H1 (cell line): ENCODE data around the gene TINCR. TPM values are rescaled to one million over a fixed set of nuclear protein-coding genes. Genes with fewer than 3 reads are reported as not detected.

Source experiments
- CTCF ChIA-PET: fragments of 300-600 bp; sonication (Branson Sonifier 250); formaldehyde crosslinking; loops from one replicate; lab custom pipeline; 2021; ENCODE audit not compliant: partially characterized antibody; lab: Charles Lee
- POLR2A ChIA-PET: fragments of 300-600 bp; sonication (Branson Sonifier 250); formaldehyde crosslinking; loops from one replicate; lab custom pipeline; 2021; ENCODE audit warnings: inconsistent platforms; ENCODE audit not compliant: partially characterized antibody; lab: Charles Lee
- DNase-seq, 2 experiments: peaks; one replicate each; pipeline versions ENCODE4 v3.0.0 to v3.0.0-alpha.2; 2010 to 2022; ENCODE audit warnings: low spot score in 2 of 2, low read depth in 1 of 2, mixed read lengths in 1 of 2
- FAIRE-seq: peaks from 2 replicates; lab custom pipeline; 2011; peaks lifted over from hg19 to GRCh38; lab: Jason Lieb, UNC
- H2AFZ ChIP-seq: 2 replicates; pipeline ENCODE4 v1.8.1; 2012; ENCODE audit warnings: low read length, inconsistent platforms
- H2AK5ac ChIP-seq: 2 replicates; pipeline ENCODE4 v1.6.1; 2013; ENCODE audit warnings: low read depth, low read length
- H2BK120ac ChIP-seq: replicated peaks from 2 replicates; pipeline ENCODE3; 2013; ENCODE audit warnings: low read depth, low read length, inconsistent platforms
- H2BK12ac ChIP-seq: 2 replicates; pipeline ENCODE4 v1.6.1; 2013; ENCODE audit warnings: low read depth, low read length
- H2BK15ac ChIP-seq: 2 replicates; pipeline ENCODE4 v1.6.1; 2013; ENCODE audit warnings: low read length
- H2BK20ac ChIP-seq: 2 replicates; pipeline ENCODE4 v1.6.1; 2013; ENCODE audit warnings: low read length
- H2BK5ac ChIP-seq: 2 replicates; pipeline ENCODE4 v1.6.1; 2013; ENCODE audit warnings: low read depth, low read length
- H3K14ac ChIP-seq: 2 replicates; pipeline ENCODE4 v1.6.1; 2013; ENCODE audit warnings: inconsistent platforms; ENCODE audit not compliant: insufficient read length
- H3K18ac ChIP-seq: 2 replicates; pipeline ENCODE4 v1.6.1; 2013; ENCODE audit warnings: low read length; ENCODE audit errors: extremely low read depth
- H3K23ac ChIP-seq: 2 replicates; pipeline ENCODE4 v1.6.1; 2013; ENCODE audit warnings: inconsistent platforms; ENCODE audit not compliant: insufficient read length
- H3K23me2 ChIP-seq: 2 replicates; pipeline ENCODE4 v1.6.1; 2013; ENCODE audit warnings: low read depth, low read length
- H3K27ac ChIP-seq: 2 replicates; pipeline ENCODE4 v1.6.1; 2011; ENCODE audit warnings: low read depth, low read length, inconsistent platforms
- H3K27me3 ChIP-seq, 4 experiments: replicated peaks in 1 of 4; 1 replicate in 1 of 4; 2 replicates in 3 of 4; pipeline versions ENCODE4 v1.6.1 to v1.8.1; 2011 to 2013; ENCODE audit warnings: low read length in 3 of 4, mild to moderate bottlenecking in 3 of 4, inconsistent platforms in 2 of 4, mixed read lengths in 2 of 4, moderate library complexity in 1 of 4; ENCODE audit not compliant: control insufficient read depth in 3 of 4, insufficient read depth in 3 of 4; ENCODE audit errors: extremely low read depth in 1 of 4
- H3K36me3 ChIP-seq, 4 experiments: 2 replicates each; pipeline versions ENCODE4 v1.6.1 to v1.8.1; 2011 to 2013; ENCODE audit warnings: mild to moderate bottlenecking in 4 of 4, low read length in 3 of 4, moderate library complexity in 2 of 4, control low read depth in 1 of 4, inconsistent platforms in 1 of 4; ENCODE audit not compliant: insufficient read depth in 4 of 4, control insufficient read depth in 2 of 4
- H3K4ac ChIP-seq: replicated peaks from 2 replicates; pipeline ENCODE3; 2013; ENCODE audit warnings: low read length, low read depth, mixed read lengths, inconsistent platforms; ENCODE audit not compliant: insufficient read length
- H3K4me1 ChIP-seq, 4 experiments: replicated peaks in 1 of 4; 1 replicate in 1 of 4; 2 replicates in 3 of 4; pipeline versions ENCODE4 v1.6.1 to v1.8.1; 2011 to 2013; ENCODE audit warnings: low read length in 3 of 4, inconsistent platforms in 2 of 4, mixed read lengths in 1 of 4; ENCODE audit not compliant: insufficient read depth in 4 of 4, control insufficient read depth in 3 of 4
- H3K4me2 ChIP-seq, 2 experiments: 2 replicates each; pipeline versions ENCODE4 v1.6.1 to v1.8.1; 2011 to 2013; ENCODE audit warnings: low read depth in 2 of 2, low read length in 2 of 2, control low read depth in 1 of 2, inconsistent platforms in 1 of 2, mild to moderate bottlenecking in 1 of 2; ENCODE audit not compliant: insufficient read depth in 1 of 2
- H3K4me3 ChIP-seq, 4 experiments: fragments of 200-600, 300-600 bp in 1 of 4; sonication (generic), shearing (Covaris generic), sonication (Bioruptor Twin) in 1 of 4; 2 replicates each; pipeline versions ENCODE4 v1.5.1 to v1.8.1; 2011 to 2016; ENCODE audit warnings: low read length in 4 of 4, low read depth in 3 of 4, control low read depth in 2 of 4, inconsistent platforms in 2 of 4, mild to moderate bottlenecking in 2 of 4, mixed read lengths in 1 of 4, moderate library complexity in 1 of 4; ENCODE audit not compliant: insufficient read depth in 2 of 4; ENCODE audit errors: extremely low read depth in 1 of 4
- H3K56ac ChIP-seq: replicated peaks from 2 replicates; pipeline ENCODE3; 2013; ENCODE audit warnings: low read depth, mild to moderate bottlenecking, mixed read lengths, low read length, inconsistent platforms; ENCODE audit not compliant: insufficient read length
- H3K79me1 ChIP-seq: 2 replicates; pipeline ENCODE4 v1.6.1; 2013; ENCODE audit warnings: low read depth, low read length, control low read depth
- H3K79me2 ChIP-seq, 2 experiments: 2 replicates each; pipeline versions ENCODE4 v1.6.1 to v1.8.1; 2012 to 2013; ENCODE audit warnings: low read length in 2 of 2, mild to moderate bottlenecking in 2 of 2, inconsistent platforms in 1 of 2; ENCODE audit not compliant: insufficient read depth in 2 of 2, control insufficient read depth in 1 of 2
- H3K9ac ChIP-seq, 4 experiments: replicated peaks in 1 of 4; 1 replicate in 1 of 4; 2 replicates in 3 of 4; pipeline versions ENCODE4 v1.6.1 to v1.8.1; 2011 to 2013; ENCODE audit warnings: low read depth in 3 of 4, low read length in 3 of 4, control low read depth in 2 of 4, mild to moderate bottlenecking in 2 of 4, moderate library complexity in 2 of 4, inconsistent platforms in 1 of 4; ENCODE audit errors: extremely low read depth in 1 of 4
- H3K9me3 ChIP-seq, 2 experiments: 2 replicates each; pipeline versions ENCODE4 v1.6.1 to v1.8.1; 2012 to 2013; ENCODE audit warnings: mild to moderate bottlenecking in 2 of 2, moderate library complexity in 2 of 2, control low read depth in 1 of 2, inconsistent platforms in 1 of 2, low read depth in 1 of 2, low read length in 1 of 2, mixed read lengths in 1 of 2; ENCODE audit not compliant: insufficient read depth in 2 of 2
- H4K20me1 ChIP-seq, 2 experiments: replicated peaks in 1 of 2; 2 replicates each; pipeline versions ENCODE3 to v1.8.1; 2011 to 2013; ENCODE audit warnings: inconsistent platforms in 2 of 2, low read length in 2 of 2, mild to moderate bottlenecking in 1 of 2; ENCODE audit not compliant: insufficient read depth in 2 of 2, control insufficient read depth in 1 of 2
- H4K5ac ChIP-seq: 2 replicates; pipeline ENCODE4 v1.6.1; 2013; ENCODE audit warnings: low read length, low read depth, mixed read lengths, inconsistent platforms; ENCODE audit not compliant: insufficient read length
- H4K8ac ChIP-seq: 2 replicates; pipeline ENCODE4 v1.8.0; 2013; ENCODE audit warnings: mild to moderate bottlenecking, moderate library complexity, low read length, inconsistent platforms; ENCODE audit not compliant: insufficient read depth; ENCODE audit errors: extremely low read depth
- H4K91ac ChIP-seq: replicated peaks from 2 replicates; pipeline ENCODE3; 2013; ENCODE audit warnings: low read length, mixed read lengths, inconsistent platforms; ENCODE audit not compliant: insufficient read length
- CEBPB ChIP-seq: IDR thresholded peaks from 2 replicates; pipeline ENCODE4 v1.6.1; 2012; ENCODE audit warnings: low read depth, low read length
- CHD1 ChIP-seq: IDR thresholded peaks from 2 replicates; pipeline ENCODE4 v1.6.1; 2012; ENCODE audit warnings: low read depth, low read length, improper control_type of control experiment
- CHD2 ChIP-seq: IDR thresholded peaks from 2 replicates; pipeline ENCODE4 v1.6.1; 2012; ENCODE audit warnings: low read length, improper control_type of control experiment
- EZH2 ChIP-seq: fragments of 200-600 bp; sonication (generic); IDR thresholded peaks from 2 replicates; pipeline ENCODE4 v1.7.1; 2012; ENCODE audit warnings: low read depth, mild to moderate bottlenecking, moderate library complexity, low read length, inconsistent platforms; ENCODE audit not compliant: severe bottlenecking
- HDAC2 ChIP-seq, 2 experiments: fragments of 300-600 bp in 1 of 2; sonication (generic) in 1 of 2; IDR thresholded peaks; 2 replicates each; pipeline ENCODE4 v1.6.1; 2011 to 2012; ENCODE audit warnings: low read depth in 2 of 2, low read length in 2 of 2, mild to moderate bottlenecking in 2 of 2, moderate library complexity in 2 of 2, borderline replicate concordance in 1 of 2, inconsistent platforms in 1 of 2
- KDM1A ChIP-seq: fragments of 200-600, 300-600 bp; sonication (generic); IDR thresholded peaks from 2 replicates; pipeline ENCODE4 v1.7.1; 2016; ENCODE audit warnings: mild to moderate bottlenecking, low read length, borderline replicate concordance
- POLR2AphosphoS5 ChIP-seq: IDR thresholded peaks from 2 replicates; pipeline ENCODE4 v1.6.1; 2011; ENCODE audit warnings: low read depth, low read length
- POU5F1 ChIP-seq: IDR thresholded peaks from 2 replicates; pipeline ENCODE4 v1.6.1; 2011; ENCODE audit warnings: low read depth, mild to moderate bottlenecking, low read length, moderate library complexity
- RFX5 ChIP-seq: IDR thresholded peaks from 2 replicates; pipeline ENCODE4 v1.6.1; 2011; ENCODE audit warnings: low read depth, low read length, improper control_type of control experiment, borderline replicate concordance
- RNF2 ChIP-seq: fragments of 200-900, 300-1000 bp; sonication (generic); IDR thresholded peaks from 2 replicates; pipeline ENCODE4 v1.7.1; 2016; ENCODE audit warnings: borderline replicate concordance, low read depth, mild to moderate bottlenecking, antibody characterized with exemption, low read length; ENCODE audit not compliant: poor library complexity, severe bottlenecking; ENCODE audit errors: missing control alignments
- SP1 ChIP-seq: IDR thresholded peaks from 2 replicates; pipeline ENCODE4 v1.6.1; 2011; ENCODE audit warnings: low read depth, low read length
- TAF7 ChIP-seq: optimal IDR thresholded peaks from 2 replicates; pipeline ENCODE3; 2011; ENCODE audit warnings: low read depth, mild to moderate bottlenecking, inconsistent platforms, low read length, moderate library complexity, borderline replicate concordance
- USF2 ChIP-seq: IDR thresholded peaks from 2 replicates; pipeline ENCODE4 v1.6.1; 2011; ENCODE audit warnings: low read length, improper control_type of control experiment
- WGBS, 2 experiments: shearing (Covaris generic) in 1 of 2; methylation state at CpG; one replicate each; pipeline versions ENCODE4 v1.1.6 to v1.1.7; 2013 to 2015; ENCODE audit warnings: low lambda C conversion rate in 2 of 2, mixed read lengths in 2 of 2, inconsistent platforms in 1 of 2, low coverage in 1 of 2, missing lambda C conversion rate in 1 of 2; ENCODE audit not compliant: insufficient replicate concordance in 2 of 2, insufficient coverage in 1 of 2, insufficient read length in 1 of 2; ENCODE audit errors: extremely low coverage in 1 of 2, missing lambda C conversion rate in 1 of 2; 5-methylcytosine and 5-hydroxymethylcytosine counted together
- polyA plus RNA-seq, 7 experiments: library from polyadenylated mRNA; depleted of rRNA in 3 of 7; stranded (reverse) in 5 of 7; unstranded in 2 of 7; fragments of >200 nt in 5 of 7; fragments of 200-250 nt in 2 of 7; gene quantifications; 1 replicate in 5 of 7; 2 replicates in 1 of 7; 4 replicates in 1 of 7; pipeline versions ENCODE4 v1.2.1 to v1.2.3, GENCODE V29; 2011 to 2013; ENCODE audit warnings: missing spikeins in 2 of 7, mixed read lengths in 2 of 7
- total RNA-seq: library from RNA; stranded (reverse); fragmentation: NEBNext Ultra II Directional; extraction: Animal tissue kit (Norgen Biotek cat#: 25700); gene quantifications from 2 replicates; pipeline ENCODE4 v1.2.1, GENCODE V29; 2021

TINCR gene
- total and polyA plus RNA-seq, 2 of the 8 experiments (the other 6 are each of a cell fraction or from before 2014, with no cell fraction given), result 0.52 to 1.4 TPM

- Histone ChIP-seq H4K91ac (no peak overlapping the region), H4K5ac (no peak overlapping the region), H3K4me2 (no peak overlapping the region), H2BK120ac (no peak overlapping the region), H2AK5ac (no peak overlapping the region), H3K9ac (no peak overlapping the region), H2AFZ (no peak overlapping the region), H4K20me1 (peaks cover 4 to 33% of the 10 kb centered on the region in 2 experiments), H4K8ac (0 out of 2 replicates have a peak overlapping the region, but pooled peaks have one; percentile 20), H3K23ac (no peak overlapping the region), H3K79me1 (peaks cover 15% of the 10 kb centered on the region), H3K14ac (no peak overlapping the region), H3K79me2 (no peaks in the 10 kb centered on the region), H3K36me3 (peaks cover 29 to 66% (median 49%) of the 10 kb centered on the region in 4 experiments; a peak in 7 of 8 replicates), H2BK20ac (no peak overlapping the region), H3K4me3 (no peak overlapping the region), H3K4ac (no peak overlapping the region), H2BK15ac (no peak overlapping the region), H3K9me3 (no peaks in the 10 kb centered on the region), H3K27ac (0 out of 2 replicates have a peak overlapping the region, but pooled peaks have one; percentile 47), H3K56ac (no peak overlapping the region), H3K23me2 (peaks cover 2% of the 10 kb centered on the region; the same call in 1 of the 2 replicates), H3K27me3 (no peaks in the 10 kb centered on the region), H2BK12ac (no peak overlapping the region), H3K18ac (no peak overlapping the region), H3K4me1 (peaks cover 0 to 14% (median 9%) of the 10 kb centered on the region in 4 experiments; a peak in 6 of 7 replicates), H2BK5ac (no peak overlapping the region)
- FAIRE-seq, result no peak
- WGBS, 2 experiments, result 88% methylated on average over 9 of the region's 9 CpGs; no CpG with 5 or more reads in 1 of the 2 experiments
- CTCF ChIA-PET, result no interaction called here
- no peak for TF ChIP-seq POLR2AphosphoS5
- TF ChIP-seq KDM1A, result no peak
- no peak for TF ChIP-seq EZH2
- no peak for TF ChIP-seq USF2
- TF ChIP-seq HDAC2 (IDR thresholded peaks at IDR 0.05; ENCODE audit: borderline replicate concordance in 1 of 2, low read depth in 2 of 2, low read length in 2 of 2), result no peak
- TF ChIP-seq CHD2, result no peak
- no peak for TF ChIP-seq CEBPB
- no peak for TF ChIP-seq CHD1
- no peak for TF ChIP-seq RNF2
- TF ChIP-seq POU5F1, result no peak
- TF ChIP-seq RFX5, result no peak
- no peak for TF ChIP-seq SP1
- no peak for TF ChIP-seq TAF7
- POLR2A ChIA-PET, result no interaction called here
- no peak for DNase-seq
Observed at GRCh38 chr19:5590865-5591154, 23.1 kb upstream of the TINCR start.
